HG02884 (cell line): ENCODE data around the gene VWF.

Experiments
- ATAC-seq: cut with Tn5 transposase; IDR thresholded peaks from one replicate; pipeline ENCODE4 v1.9.1; 2021; ENCODE audit warnings: mild to moderate bottlenecking, moderate library complexity; ENCODE audit not compliant: unreplicated experiment

The VWF gene

DNA sequence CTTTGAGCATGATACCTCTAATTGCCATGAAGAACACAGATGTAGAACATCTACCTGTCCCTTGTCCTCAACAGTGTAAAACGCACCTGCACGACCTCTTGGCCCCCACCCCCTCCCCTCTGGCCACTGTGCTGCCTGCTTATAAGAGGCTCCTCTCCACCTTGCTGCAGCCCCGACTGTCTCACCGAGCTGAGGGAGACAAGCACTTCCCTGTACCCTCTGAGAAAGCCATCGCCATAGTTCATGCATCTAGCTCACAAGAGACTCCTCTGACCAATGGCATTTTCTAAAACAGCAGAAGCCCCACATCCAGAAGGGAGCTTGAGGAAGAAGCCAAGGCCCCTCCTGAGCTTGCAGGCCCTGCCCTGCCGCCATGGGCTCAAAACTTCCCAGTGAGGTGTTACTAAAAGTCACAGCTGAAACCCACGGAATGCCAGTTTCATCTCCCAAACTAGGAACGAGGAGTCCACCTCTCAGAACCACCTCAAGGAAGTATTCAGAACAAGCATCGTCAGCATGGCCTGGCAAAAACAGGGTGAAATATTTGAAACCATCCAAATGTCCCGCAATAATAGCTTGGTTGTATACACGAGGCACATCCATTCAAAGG lies 157.9 kb downstream of the VWF start:
- ATAC-seq, result no peak

DNA sequence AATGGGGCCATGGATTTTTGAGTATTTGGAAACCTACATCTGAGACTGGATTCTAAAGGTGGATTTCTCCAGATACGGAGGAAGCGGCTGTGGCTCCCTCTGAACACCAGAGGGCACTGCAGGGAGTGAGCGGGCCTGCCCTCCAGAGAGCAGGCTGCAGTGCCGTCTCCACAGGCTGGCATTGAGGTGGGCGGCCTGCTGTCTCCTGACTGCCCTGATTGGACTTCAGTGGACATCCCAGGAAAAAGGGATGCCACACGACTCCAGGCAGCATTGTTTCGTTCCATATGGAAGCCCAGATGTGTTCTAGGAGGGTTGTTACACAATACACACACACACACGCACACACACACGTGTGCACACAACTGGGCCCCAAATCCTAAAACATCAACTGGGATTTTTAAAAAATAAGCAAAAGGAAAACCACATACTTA lies 158.5 kb downstream of the VWF start:
- no peak for ATAC-seq

DNA sequence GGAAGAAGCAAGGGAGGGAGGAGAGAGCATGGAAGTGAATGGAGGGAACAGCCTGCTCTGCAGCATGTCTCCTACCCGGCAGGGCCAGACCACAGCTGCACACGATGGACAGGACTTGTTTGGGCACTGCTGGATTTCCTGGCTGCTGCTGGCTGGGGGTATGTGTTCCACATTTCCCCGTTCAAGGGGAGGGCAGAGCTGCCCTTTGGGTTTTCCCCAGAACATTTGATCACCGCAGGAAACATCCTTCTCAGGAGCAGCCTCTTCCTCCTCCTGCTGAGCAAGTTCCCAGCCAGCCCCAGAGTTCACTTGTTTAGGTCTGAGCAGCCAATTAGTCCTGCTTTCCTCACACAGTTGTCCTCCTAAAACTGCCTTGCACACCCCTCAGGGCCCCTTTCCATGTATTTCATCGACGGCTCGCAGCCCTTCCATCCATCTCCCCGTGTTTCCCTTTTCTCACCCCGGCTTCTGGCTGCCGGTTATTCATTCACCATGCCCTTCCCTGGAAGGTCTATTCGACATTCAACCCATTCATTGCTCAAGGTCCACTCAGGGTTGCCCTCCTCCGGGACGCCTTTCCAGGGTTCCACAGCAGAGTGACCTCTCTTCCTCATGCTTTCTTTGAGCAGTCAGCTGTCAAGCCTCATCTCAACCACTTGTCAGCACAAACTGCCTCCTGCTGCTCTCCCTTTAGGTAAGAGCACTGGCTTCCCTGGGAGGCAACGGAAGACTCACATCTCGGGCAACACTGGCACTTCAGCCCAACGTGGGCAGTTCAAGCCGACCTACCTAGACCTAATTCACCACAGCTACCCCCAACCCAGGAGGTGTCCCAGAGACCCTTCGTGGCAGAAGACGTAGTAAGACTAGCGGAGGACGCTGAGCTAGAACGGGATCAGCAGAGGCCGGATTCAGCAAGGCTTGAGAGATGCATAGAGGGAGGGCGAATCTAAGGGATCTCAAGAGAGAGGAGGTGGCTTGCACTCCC lies 159.3 kb downstream of the VWF start:
- ATAC-seq, result no peak

DNA sequence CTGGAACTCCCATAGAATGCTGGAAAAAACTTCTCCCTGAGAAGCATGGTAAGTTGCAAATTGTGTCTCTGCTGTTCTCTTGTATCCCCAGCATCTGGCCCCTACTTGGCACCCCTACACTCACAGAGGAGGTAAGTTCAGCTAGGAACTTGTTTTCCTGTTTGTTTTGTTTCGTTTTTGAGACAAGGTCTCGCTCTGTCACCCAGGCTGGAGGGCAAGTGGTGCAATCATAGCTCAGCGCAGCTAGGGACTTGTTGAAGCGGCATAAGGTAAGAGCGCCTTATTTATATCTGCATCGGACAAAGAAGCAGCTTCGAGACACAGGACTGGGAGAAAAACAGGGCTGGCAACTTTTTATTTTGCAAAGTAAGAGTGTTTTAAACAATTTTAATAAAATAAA lies 161.0 kb downstream of the VWF start:
- ATAC-seq, result no peak

DNA sequence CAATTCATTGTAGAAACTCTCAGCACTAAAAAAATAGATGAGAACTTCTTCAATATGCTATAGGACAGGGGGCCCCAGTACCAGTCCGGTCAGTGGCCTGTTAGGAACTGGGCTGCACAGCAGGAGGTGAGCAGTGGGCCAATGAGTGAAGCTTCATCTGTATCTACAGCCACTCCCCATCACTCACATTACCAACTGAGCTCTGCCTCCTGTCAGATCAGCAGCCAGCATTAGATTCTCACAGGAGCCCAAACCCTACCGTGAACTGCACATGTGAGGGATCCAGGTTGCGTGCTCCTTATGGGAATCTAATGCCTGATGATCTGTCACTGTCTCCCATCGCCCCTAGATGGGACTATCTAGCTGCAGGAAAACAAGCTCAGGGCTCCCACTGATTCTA lies 163.7 kb downstream of the VWF start:
- ATAC-seq, result no peak

DNA sequence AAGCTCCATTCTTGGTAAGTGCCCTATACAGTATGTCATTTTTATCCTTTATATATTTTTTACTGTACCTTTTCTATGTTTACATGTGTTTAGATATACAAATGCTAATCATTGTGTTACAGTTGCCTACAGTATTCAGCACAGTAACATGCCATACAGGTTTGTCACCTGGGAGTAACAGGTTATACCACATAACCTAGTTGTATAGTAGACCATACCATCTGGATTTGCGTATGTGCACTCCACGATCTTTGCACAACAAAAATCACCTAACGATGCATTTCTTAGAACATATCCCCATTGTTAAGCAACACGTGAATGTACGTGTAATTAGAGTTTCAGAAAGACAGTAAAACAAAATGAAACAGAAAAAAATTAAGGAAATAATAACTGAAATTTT lies 167.5 kb downstream of the VWF start:
- ATAC-seq, result no peak

DNA sequence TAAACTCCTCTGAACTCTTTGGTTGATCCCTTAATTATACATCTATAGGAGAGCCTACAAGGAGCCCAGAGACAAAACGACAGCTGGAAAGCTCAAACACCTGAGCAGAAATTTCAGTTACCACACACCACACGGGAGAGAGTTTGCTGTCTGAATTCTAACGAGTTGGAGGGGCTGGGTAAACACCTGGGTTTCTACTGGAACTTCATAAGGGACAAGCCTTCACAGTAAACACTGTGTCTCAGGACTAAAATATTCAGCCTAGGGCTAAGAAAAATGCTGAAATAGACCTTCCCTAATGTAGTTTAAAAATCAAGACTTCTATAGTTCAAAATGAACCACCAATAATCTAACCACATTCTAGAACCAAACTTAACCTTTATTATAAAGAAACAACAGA lies 169.8 kb downstream of the VWF start:
- no peak for ATAC-seq

DNA sequence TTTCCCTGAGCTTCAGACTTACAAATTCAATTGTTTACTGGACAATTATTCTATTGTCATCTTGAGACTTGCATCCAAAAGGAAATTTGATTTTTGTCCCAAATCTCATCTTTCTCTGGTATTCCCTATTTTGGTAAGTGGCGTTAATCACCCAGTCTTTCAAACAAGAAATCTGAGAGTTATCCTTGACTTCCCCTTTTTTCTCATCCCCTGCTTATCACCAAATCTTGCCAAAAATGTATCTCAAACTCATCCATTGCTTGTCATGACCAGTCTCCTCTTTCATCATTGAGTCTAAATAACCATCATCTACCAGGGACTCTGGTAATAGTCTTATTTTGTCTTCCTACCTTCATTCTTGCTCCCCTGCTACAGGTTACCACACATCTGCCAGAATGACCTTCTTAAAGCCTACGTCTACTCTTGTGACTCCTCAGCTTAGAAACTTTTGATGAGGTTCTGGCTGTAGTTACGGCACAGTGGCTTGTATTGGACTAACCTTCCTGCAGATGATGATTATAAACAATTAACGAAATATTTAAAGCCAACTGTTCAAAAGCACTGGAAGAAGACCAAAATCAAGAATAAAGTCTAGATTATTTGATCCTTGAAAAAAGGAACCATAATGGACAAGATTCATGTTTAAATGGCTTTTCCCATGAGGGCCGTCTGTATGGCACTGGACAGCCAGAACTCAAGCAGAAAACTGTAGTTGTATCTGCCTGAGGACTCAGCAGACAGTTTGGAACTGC lies 170.5 kb downstream of the VWF start:
- no peak for ATAC-seq

DNA sequence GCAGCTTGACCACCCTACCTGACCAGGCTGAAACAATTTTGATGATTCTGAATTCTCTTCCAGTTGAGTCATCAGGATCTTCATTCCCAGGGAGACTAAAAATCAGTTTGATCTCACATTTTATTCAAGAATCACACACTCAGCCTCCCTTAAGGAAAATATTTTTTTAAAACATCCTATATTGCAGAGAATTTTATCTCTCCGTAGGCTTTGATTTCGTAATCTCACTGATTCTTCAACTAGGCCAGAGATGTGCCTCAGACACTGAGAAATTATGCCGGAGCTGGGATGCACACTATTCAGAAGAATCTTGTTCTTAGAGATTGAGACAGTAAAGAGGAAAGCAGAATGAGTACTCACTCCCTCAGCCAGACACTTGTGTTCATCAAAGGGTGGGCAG lies 172.4 kb downstream of the VWF start:
- ATAC-seq, result no peak

DNA sequence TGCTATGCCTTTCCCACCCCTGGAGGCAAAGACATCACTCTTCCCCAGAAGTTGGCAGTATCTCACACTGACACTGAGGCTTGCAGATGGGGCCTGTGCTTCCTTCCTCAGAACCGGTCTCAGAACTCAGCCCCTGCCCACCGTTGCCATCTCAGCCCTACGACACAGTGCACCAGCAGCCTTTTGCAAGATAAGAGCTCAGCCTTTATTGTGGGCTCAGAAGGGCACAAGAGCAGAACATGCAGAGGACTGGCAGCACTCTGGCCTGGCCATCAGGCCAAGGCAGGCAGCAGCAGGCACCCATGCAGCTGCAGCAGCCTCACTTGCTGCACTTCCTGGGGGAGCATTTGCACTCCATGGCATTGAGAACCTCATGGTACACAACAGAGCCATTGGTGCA lies 175.8 kb downstream of the VWF start:
- no peak for ATAC-seq

DNA sequence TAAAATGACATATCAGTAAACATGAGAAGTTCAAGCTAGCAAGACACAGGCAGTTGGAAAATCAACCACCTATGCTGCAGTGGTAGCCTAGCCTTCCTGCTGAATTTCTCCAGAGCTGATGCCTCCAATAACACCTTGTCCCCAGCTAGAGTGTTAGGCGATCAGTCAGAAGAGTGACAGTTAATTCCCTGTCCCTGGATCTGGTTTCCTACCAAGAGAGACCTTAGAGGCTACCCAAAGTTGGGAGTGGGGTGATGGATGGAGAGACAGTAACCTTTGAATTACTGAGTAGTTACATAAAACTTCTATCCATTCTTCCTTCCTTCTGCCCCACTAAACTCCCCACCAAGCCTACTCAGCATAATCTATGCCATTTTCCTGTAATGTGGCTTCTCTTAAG lies 177.5 kb downstream of the VWF start:
- no peak for ATAC-seq

DNA sequence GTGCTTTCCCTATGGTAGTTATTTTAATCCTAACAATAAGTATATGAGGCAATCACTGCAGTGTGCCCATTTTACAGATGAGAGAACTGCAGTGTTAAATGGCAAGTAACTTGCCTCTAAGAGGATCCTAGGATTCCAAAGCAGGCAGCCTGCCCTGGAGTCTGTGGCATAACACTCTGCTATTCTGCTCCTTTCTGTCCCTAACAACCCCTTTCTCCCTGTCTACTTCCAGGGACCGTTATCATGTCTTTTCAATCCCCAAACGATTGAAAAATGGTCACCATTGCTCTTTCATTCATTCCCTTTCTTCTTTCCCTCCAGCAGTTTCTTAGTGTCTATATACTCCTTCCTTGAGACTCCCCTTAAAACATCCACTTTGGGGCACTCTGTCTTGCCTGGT lies 178.1 kb downstream of the VWF start:
- no peak for ATAC-seq

DNA sequence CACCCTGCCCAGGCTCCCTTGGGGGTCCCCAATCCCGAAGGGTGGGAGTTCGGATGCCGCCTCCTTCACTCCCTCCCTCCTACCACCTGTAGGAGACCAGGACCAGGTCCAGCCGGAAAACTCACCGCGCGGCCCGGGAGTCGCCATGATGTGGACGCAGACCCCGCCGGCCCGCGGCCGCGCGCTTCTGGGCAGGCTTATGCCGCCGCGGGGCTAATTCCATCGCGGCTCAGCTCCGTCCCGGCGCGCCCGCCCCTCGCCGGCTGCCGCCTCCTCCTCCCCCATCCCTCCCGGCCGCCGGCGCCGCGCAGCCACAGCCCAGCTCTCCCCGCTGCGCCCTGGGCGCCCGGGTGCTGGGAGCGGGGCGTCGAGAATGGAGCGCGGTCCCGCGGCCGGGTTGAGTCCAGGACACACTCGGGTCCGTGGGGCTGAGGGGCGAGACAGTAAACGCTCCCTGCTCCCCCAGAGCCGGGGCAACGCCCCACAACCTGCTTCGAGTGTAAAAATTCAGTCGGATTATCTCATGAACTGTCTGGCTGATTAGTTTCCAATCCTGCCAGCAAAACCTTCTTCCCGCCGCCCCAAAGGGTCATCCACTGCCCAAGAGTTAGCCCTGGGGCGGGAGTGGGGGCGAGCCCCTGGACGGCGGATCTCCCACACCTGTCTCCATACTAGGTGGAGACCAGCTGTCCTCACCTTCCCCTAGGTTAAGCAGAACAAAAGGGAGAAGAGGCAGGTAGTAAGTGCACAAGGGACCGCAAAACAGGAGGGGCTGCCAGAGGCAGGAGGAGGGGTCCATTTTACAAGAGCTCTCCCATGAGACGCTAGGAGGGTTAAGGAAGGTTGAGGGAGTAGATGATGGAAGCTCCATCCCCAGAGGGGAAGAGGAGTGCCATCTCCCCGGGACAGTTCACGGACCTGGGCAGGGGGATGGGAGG lies 179.1 kb downstream of the VWF start, which contains the start of gene ANO2:
ANO2 (minus strand) TSS at position 189 of the 938 bp plus-strand sequence; CDS start at position 147, 42 bp downstream.
- no peak for ATAC-seq

DNA sequence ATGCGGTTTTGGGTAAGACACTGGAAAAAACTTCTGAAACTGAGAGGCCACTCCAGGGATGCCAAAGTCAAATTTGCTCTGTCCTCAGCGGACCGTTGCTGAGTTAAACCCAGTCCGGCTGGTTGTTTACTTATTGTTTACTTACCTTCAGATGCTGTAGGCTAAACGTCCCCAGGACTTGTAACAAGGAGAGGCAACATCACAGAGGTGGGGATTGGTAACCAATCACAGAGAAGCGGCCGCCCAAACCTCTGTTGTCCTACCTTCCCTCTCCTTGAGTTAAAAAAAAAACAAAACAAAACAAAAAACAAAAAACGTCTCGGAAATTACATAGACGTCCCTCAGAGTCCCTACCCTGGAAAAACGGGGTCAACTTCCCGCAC lies 179.8 kb downstream of the VWF start:
- no peak for ATAC-seq

DNA sequence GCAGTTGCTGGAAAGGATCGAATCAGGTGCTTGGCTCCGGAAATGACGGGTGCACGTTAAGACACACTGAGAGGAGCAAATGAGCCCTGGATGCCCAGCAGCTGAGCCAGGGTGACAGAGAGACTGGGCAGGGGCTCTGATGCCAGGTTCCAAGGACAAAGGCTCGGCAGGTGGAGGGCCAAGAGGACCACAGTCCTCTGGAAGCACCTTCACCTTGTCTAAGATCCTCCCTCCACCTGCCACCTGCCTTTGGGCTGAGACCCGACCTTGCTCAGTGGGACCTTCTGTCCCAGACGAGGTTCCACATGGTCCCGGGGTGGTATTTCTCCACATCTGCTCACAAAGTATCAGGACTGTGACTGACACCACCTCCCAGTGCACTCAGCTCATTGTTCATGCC lies 180.4 kb downstream of the VWF start:
- no peak for ATAC-seq

DNA sequence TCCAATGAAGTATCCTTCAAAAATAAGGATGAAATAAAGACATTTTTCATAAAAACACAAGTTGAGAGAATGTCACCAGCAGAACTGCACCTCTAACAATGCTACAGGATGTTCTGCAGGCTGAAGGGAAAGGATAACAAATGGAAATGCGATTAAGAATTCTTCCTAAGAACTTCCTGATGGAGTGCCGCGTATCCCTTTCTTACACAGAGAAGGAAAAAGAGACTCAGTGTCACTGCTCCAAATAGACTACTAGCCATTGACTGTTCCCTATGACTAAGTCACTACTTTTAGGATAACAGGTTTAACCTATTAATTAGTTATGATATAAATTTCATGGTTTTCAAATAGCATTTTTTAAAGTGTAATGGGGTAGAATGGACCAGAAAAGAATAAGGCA lies 182.6 kb downstream of the VWF start:
- ATAC-seq, result no peak

DNA sequence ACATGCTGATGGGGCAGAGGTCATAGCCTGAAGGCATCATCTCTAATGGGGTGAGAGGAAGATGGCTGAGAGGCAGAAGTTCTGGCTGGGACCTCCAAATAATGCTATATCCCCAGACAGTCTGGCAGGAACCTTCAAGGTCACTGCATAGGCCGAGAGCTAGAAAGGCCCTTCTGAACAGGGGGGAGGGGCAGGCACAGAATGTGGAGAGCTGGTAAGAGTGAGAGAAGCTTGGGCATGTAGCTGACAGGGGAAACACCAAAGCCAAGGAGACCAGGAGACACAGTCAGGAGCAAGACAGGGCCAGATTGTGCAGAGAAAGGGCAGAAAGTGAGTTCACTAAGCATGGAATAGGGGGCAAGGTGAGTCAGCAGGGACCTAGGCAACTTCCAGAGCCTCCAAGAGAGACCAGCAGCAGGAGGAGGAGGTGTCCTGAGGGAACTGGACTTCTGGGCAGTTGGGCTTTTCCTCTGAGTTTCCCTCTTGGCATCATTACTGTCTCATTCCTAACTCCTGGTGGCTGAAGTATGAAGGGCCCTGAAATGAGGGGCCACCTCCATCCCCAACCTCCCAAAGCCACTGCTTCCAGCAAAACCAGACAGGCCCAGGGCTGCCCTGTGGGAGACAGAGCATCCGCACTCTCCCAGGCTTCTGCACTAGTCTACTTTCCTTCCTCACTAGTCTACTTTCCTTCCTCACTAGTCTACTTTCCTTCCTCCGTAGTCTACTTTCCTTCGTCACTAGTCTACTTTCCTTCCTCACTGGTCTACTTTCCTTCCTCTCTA lies 196.5 kb downstream of the VWF start:
- ATAC-seq, result no peak

DNA sequence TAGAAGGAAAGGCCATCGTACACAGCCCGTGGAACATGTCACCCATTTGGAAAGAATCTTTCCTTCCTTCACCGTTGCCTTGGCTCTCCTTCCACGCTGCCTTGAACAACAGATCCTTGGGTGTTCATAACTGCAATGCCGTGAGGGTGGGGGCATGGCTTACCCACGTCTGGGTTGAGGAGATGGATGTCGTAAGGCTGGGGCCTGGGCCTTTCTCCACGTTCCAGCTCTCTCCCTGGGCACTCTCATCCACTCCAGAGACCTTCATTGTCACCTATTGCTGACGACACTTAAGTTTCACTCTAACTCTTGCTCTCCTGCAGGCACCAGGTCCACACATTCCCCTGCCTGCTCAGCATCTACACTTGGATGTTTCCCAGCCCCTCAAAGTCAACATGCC lies 198.8 kb downstream of the VWF start:
- no peak for ATAC-seq

DNA sequence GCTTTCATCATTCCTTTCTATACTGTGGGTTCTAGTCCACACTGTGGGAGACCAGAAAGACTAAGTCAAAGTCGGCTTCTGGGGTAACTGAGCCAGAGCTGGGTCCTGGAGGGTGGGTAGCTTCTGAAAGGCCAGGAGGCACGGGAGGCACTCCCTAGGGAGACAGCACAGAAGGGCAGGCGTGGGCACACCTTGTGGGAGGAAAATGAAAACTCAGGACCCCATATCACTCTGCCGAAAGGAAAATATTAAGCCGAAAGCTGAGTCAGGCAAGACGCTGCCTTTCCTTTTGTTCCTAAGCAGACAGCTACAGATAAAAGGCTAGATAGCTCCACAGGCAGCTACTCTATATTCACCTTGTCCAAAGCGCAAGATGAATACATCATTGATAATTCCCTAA lies 200.1 kb downstream of the VWF start:
- ATAC-seq, result no peak

DNA sequence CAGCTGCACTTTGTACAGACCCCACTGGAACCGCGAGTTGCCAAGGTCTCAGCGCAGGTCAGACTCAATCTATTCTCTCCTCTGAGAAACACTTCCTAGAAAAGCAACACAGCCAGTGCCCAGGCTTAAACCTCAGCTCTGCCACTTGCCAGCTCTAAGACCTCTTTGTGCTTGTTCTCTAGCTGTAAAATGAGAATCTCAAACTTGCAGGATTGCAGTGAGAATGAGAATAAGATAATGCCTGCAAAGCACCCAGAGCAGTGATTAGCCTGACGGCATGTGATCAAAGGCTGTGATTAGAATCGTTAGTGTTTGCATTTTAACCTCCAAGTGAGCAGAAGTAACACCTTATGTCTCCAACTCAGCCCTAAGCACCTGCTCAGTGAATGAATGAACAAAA lies 200.7 kb downstream of the VWF start:
- ATAC-seq, result no peak
